ENCODE measurements around the gene KPNA1.

The KPNA1 gene

DNA sequence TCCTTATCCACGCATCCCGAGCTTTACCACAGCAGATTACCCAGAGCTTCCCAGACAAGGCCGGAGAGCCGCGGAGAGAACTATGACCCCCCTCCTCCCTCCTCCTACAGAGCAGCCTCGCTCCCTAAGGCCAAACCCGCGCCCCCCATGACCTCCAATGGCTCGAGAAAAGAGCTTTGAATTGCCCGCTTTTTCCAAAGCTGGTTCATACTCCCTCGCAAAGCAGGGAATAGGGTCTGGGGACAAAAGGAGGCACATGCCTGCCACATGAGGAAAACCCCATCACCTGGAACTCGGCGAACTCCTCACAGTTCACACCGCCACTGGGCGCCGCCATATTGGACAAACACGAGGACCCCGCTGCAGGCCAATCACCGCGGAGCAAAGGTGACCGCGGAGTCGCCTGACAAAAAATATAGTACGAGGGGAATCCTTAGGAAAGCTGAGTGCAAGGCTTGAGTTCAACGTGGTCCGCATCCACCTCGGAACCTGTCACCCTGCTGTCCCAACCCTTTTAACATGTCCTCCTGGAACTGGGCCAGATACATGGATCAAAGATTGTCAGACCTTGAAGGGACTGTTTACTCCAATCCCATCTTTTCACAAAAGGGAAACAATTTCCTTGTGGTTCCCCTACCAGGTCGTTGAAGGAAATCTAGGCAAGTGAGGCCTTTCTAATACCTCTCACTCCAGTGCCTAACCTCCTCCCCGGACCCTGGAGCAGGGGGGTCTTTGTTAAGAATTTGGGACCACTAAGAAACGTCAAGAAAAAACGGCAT lies 131.7 kb downstream of the KPNA1 start, which contains the start of gene MIX23:
Gene MIX23 (minus strand): TSS at position 344 of the 779 bp plus-strand sequence. CDS start 7 bp downstream, at position 337.
- DNase-seq (ENCODE audit: low read depth) = no peak

DNA sequence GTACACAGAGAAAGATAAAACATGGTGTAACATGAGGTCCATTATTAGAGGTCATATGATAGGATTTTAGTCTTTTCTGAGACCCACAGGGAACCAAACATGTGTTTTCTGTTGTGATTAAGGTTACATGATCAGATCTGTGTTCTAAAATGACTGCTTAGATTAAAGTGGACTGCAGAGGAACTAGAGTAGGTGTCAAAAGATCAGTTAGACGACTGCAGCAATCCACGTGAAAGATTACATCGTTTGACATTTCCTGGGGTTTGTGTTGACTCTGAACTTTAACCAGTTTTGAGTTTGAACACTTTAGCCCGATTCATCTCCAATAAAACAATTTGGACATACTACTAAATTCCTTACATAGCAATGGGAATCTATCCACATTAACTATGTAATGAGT lies 136.8 kb downstream of the KPNA1 start:
- DNase-seq (ENCODE audit: low read depth) = no peak

DNA sequence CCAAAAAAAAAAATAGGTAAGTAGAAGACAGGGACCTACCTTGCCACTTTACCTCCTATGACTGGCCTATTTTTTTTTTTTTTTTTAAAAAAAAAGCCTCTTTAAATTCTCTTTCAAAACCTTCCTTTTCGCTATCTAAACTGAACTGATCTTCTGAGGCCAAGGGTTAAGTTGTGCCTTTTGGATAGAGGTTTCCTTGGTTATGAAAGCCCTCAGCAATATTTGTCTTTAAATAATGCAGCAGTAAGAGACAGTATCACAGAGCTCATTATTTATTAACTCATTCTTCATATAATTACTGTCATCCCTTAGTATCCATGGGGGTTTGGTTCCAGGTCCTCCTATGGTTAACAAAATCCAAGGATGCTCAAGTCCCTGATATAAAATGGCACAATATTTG lies 140.7 kb downstream of the KPNA1 start:
- DNase-seq (ENCODE audit: low read depth) = no peak
